NB4 (cell line): ENCODE results near the gene GAB2.

ENCODE experiments used
- MYC ChIP-seq: IDR thresholded peaks from 2 replicates; pipeline ENCODE4 v1.6.1; 2011; ENCODE audit warnings: low read depth, low read length
- POLR2A ChIP-seq: IDR thresholded peaks from 2 replicates; pipeline ENCODE4 v1.6.1; 2011; ENCODE audit warnings: mild to moderate bottlenecking; ENCODE audit not compliant: insufficient read length; ENCODE audit errors: extremely low read depth
- TF ChIP-seq, protein P1 (sequence below): IDR thresholded peaks from one replicate; pipeline ENCODE4 v1.5.1; 2012; ENCODE audit warnings: low read depth, low read length

GRCh38 chr11:78425399-78426070 lies 7.9 kb upstream of the GAB2 start:
- TF ChIP-seq, protein P1, sequence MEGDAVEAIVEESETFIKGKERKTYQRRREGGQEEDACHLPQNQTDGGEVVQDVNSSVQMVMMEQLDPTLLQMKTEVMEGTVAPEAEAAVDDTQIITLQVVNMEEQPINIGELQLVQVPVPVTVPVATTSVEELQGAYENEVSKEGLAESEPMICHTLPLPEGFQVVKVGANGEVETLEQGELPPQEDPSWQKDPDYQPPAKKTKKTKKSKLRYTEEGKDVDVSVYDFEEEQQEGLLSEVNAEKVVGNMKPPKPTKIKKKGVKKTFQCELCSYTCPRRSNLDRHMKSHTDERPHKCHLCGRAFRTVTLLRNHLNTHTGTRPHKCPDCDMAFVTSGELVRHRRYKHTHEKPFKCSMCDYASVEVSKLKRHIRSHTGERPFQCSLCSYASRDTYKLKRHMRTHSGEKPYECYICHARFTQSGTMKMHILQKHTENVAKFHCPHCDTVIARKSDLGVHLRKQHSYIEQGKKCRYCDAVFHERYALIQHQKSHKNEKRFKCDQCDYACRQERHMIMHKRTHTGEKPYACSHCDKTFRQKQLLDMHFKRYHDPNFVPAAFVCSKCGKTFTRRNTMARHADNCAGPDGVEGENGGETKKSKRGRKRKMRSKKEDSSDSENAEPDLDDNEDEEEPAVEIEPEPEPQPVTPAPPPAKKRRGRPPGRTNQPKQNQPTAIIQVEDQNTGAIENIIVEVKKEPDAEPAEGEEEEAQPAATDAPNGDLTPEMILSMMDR = no peak
- no peak for TF ChIP-seq POLR2A
- TF ChIP-seq MYC = no peak
